GM19023 (cell line): Measurements from ENCODE around the gene UQCRQ.

Experiments used
- ATAC-seq: cut with Tn5 transposase; IDR thresholded peaks from one replicate; pipeline ENCODE4 v1.9.1; 2021; ENCODE audit warnings: mild to moderate bottlenecking, moderate library complexity; ENCODE audit not compliant: unreplicated experiment

Gene UQCRQ

DNA sequence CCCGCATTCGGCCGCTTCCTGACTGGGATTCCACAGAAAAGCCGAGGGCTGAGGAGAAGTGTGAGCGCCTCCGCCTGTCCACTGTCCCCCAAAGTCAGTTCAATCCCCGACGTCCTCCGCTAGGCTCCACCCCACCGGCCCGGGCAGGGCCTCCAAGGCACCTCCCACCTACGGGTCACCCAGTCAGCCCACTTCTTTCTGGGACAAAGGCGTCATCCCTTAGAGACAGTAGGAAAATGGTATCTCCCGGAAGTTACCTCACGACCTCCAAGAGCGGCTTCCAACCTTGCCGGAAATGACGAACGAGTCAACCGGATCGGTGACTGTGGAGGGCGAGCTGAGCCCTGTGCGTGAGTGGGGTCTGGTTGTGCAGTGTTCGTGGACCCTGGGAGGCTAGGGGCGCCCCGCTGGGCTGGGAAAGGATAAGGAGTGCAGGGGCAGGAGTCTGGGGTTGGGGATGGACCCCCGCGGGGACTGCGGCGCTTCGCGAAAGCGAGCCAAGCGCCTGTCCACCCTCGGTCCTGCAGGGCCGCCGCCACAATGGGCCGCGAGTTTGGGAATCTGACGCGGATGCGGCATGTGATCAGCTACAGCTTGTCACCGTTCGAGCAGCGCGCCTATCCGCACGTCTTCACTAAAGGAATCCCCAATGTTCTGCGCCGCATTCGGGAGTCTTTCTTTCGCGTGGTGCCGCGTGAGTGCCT, at the start of gene UQCRQ, which contains the start of gene GDF9:
Gene UQCRQ, plus strand, starts transcription at position 301 of the 704 bp plus-strand sequence. Its CDS starts 240 bp downstream, at position 541.
Gene GDF9, minus strand, starts transcription at position 128 of the 704 bp plus-strand sequence. CDS start 1,936 bp downstream, outside the sequence.
- ATAC-seq = peak; percentile 98

DNA sequence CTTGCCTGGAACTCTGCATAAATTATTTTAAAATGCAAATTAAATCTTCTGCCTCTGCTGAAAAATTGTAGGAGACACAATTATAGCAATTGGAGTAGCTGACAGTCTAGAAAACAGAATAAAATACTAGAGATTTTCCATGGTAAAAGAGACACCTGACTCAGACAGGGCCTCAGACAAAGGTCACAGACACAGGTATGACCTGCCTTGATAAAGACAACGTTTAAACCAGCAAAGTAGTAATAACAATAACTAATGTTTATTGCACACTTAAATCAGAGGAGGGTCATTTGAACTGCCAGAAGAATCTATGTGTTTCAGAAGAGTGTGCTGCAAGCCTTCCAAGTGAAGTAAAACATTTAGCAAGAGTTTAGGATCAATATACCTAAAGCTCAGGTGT, 49.4 kb upstream of the UQCRQ start:
- ATAC-seq = no peak

DNA sequence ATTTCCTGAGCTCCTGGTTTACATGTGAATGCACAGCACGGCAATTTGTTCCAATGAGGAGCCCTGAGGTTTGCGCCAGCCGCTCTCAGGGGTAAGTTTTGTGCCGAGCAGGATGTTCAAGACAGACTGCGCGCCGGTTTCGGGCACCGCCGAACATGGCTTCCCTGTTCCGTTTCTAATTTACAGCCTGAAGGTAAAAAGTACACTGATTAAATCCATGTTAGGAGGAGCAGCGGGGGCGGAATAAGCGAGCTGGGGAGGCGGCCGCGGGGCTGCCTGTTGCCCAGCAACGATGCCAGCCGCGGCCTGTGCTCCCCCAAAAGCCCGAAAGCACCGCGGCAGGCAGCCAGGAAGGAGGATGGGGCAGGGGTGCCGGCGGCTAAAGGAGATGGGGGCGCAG, 47.0 kb upstream of the UQCRQ start:
- ATAC-seq = no peak

DNA sequence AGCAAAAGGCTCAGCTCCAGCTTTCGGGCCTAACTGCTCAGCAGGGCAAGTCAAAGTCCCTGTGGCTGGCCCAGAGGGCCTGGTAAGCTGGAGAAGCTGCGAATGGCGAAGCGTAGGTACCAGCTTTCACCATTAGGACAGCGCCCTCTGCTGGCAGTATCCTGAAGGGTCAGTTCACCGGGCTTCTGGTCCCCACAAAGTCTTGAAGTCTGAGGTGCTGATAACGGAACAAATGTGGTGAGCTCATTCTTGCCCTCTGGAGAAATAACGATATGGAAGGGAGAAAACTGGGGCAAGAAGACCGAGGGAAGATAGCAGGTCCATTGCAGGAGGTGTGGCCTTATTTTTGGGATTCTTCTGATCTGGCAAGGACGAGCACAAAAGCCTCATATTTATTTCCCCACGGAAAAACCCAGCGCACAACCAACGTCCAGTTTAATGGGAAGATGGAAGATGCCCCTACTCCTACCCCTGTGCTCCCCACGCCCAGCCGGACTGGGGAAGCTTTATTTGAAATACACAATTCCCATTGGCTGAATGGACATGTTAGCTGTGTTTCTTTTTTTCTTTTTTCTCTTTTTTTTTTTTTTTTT, 46.2 kb upstream of the UQCRQ start:
- ATAC-seq = peak; percentile 80

DNA sequence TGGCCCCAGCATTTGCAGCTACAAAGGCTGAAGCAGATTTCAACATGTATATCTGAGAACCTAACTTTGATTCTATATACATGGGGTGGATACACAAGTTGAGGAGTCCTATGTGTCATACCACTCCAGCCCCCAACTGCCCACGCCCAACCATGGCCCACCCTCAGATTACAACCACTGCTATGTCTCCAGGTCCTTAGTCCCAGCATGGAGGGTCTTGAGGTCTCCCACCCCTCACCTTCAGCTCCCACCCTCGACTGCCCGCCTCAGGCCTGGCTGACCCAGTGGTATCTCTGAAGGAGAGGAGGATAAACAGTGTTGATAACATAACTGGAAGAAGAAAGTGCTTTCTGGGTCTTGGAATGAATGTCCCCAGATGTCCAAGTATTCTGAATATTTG, 45.1 kb upstream of the UQCRQ start:
- ATAC-seq = no peak

DNA sequence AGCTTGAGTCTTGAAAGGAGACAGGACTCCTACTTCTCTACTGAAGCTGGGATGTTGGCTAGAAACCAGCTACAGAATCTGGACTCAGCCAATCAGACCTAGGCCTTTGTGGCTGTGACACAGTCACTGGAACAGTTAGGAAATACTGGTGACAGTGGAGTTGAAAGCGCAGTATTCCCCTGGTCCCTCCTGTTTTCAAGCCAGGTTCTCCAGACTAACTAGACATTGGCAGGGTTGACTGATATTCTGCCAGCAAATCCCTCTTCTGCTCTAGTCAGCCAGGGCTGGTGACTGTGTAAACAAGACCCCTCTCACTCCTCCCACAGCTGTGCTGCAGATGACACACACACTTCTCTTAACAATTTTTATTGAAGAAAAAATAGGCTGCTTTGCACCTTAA, 44.7 kb upstream of the UQCRQ start:
- no peak for ATAC-seq

DNA sequence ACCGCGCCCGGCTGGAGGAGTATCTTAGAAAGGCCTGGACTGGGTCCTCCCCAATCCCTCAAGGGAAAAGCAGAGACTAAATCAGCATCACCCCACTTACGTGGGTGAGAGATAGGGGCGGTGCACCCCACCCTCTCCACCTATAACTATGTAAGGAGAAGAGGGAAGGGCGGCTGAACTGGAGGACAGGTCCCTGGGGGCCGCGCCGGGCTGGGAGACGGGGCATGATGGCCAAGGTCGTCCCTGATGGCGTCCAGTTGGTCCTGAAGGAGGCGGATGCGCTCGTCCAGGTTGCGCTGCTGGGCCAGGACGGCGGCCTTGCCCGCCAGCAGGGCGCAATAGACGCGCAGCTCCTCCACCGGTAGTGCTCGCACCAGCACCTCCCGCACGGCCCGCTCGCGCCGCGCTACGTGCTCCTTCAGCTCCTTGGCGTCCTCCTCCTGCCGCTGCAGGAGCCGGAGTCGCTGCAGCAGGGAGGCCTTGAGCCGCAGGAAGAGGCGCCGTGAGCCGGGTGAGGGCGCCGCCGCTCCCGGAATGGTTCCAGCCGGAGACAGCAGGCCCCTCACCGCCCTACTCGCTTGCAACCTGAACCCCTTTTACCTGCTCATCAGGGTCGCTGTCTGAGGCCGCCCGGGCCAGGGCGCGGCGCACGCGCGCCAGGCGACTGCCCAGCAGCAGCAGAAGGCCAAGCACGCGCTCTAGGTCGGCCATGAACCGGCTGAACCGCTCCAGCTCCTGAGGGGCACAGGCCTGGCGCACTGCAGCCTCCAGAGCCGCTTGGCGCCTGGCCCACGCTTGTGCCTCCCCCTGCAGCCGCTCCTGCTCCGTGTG, 43.6 kb upstream of the UQCRQ start:
- ATAC-seq = no peak

DNA sequence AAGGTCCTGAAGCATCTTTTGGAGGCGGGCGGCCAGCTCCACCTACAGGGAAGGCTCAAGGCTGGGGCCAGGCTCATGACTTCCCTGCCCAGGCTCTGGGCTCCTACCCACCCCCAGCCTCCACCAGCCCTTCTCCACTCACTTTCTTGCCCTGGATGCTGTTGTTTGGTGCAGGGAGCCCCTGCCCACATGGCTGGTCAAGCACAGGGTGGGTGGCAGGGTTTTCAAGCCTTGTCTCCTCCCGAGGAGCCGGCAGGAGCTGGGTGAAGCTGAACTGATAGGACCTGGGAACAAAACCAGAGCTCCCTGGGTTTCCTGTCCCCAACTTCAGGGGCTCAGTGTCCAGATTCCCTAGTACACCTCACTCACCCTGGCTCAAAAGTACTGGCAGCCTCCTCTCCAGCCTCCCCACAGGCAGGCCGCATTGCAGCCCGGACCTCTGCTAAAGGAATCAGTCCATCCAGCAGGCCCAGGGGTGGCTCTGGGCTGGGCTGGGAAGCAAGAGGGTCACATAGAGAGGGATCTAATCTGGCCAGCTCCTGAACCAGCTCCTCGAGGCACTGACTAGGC, 42.9 kb upstream of the UQCRQ start:
- no peak for ATAC-seq

DNA sequence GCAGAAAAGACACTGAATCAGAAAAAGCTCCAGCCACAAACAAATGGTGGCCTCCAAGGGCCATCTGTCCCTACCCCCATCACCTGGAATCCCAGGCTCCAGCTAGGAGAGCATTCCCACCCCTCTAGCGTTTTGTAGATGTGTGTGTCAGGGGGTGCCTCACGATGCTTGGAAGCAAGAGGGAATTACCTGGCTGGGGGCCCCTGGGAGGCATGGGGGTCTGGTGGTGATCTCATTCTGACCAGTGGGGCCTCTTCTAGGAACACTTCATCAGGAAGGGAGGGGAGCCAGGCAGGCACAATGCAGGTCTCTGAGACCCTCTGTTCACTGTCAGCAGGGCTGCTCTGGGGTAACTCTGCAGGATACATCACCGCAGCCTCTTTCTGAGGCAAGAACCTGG, 42.0 kb upstream of the UQCRQ start:
- ATAC-seq = no peak

DNA sequence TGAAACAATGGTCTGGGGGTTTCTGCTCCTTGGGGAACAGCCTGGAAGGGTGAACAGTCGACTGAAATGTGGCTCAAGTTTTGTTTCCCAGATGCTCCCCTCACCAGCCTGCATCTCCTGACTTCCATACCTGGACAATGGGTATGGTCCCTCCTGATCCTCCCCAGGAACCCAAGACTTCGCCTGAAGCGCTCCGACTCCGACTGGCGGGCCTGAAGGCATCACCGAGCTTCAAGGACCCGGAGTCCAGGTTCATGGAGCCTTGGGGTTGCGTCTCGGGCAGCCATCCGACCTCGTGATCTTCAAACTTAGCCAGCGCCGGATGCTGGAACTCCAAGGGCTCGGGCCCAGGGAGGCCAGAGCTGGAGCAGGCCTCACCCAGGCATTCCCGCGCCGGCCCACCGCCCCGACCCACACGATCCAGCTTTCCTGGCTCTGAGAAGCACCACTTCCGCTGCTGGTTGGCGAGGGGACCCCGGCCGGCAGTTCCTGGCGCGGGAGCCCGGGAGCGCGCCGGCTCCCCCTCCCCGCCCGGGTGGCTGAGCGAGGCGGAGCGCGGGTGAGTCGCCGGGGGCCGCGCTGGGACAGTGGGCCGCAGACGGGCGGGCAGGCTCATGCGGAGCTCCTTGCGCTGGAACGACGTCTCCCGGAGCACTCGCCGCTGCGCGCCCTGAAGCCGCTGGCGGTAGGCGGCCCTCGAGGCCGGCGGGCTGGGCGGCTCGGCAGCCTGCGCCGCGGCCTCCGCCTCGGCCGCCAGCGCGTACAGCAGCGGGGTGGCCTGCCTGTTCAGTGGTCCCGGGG, 41.2 kb upstream of the UQCRQ start:
- ATAC-seq = no peak

DNA sequence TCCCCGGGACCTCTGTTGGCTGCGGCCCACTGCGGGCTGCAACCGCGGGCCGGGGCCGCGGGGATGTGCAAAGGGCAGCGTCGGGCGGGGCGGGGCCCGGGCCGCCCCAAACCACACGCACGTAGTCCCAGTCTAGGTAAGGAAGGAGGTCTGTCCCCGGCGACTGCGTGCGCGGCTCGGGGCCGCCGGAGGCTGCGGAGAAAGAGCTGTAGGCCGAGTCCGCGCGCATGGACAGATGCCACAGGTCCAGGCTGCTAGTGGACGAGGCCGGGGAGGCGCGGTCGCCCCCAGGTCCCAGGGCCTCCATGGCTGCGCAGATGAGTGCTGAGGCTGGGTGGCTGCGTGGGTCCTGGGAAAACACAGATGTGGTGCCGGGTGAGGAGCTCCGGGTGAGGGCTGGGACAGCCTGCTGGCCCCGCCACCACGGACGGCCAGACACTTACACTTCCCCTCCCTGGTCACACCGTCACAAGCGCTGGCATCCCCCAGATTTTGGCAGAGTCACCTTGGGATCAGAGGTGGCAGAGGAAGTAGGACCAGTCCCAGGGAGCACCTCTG, 40.5 kb upstream of the UQCRQ start:
- ATAC-seq = no peak

DNA sequence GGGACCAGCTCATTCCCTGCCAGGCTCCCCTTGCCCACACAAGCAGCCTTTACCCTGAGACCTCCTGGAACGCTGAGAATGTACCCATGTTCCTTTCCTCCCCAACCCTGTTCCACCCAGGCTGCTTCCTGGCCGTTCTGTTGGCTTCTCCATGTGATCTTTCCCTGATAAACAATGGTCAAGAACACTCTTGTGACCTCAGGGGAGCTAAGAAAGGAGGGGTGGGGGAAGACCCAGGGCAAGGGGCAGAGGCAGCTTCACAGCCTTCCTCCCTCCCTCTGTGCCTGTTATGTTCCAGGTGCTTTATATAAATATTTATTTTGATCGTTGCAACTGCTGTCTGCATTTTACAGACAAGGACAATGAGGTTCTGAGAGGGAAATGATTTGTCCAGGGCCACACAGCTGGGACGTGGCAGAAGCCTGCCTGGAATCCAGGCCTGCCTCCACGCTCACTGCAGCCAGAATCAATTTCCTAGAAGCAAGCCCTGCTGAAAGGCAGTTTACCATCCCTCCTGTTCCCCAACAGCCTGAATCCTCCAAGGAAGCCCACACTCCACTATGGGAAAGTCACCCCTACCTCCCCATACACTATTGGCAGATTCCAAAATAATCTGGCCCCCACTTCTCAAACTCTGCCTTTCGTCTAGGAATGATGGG, 39.9 kb upstream of the UQCRQ start:
- no peak for ATAC-seq

DNA sequence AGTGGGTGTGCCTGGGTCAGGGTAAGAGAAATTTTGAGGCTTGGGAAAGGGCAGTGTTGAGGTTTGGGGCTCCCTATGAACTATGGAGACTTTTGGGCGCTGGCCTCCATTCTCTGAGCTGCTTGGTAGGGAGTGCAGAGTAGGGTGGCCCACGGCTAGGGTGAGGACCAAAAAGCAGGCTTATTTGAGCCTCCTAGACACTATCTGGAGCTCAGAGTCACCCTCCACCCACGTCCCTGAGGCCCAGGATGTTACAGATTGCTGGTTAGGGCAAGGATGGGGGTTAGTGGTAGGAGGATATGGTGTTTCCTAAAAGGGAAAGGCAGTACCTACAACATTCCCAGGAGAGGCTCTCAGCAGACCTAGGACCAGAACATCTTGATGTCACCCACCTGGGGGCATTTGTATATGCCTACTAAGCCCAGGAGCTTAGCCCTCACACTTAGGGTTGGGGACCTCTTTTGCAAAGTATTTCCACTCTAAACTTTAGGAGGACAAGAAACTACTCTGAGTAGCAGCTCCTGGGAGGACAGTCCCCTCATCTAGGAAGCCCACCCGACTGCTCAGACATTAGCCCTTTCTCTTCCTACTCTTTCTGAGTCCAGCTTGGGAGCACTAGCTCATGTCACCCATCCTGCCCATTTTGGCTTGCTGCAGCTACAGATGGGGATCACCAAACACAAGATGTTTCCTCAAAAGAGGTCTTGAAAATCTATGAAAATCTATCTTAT, 38.3 kb upstream of the UQCRQ start:
- no peak for ATAC-seq

DNA sequence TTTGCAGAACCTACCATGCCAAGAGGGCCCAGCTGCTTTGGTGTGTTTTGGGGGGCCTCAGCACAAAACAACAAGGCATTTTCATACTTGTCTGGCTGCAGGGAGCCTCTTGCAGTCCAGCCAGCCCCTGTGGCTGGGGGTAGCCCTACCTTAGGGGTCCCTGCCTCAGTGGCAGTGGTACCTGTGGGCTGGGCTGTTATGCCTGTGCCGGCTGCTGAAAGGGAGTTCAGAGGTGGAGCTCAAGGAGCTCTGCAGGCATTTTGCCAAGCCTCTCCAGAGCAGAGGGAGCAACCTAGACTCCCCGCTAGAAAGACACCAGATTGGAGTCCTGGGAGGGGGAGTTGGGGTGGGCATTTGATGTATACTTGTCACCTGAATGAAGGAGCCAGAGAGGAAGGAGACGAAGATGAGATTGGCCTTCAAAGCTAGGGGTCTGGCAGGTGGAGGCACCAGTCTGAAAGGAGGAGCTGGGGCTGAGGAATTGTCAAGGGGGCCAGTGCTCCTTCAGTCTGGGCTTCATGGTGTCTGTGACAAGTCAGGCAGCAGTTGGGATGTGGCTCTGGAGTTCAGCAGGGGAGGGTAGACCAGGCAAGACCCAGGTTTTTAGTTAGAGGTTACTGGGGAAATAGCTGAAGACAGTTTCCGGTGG, 37.5 kb upstream of the UQCRQ start:
- no peak for ATAC-seq

DNA sequence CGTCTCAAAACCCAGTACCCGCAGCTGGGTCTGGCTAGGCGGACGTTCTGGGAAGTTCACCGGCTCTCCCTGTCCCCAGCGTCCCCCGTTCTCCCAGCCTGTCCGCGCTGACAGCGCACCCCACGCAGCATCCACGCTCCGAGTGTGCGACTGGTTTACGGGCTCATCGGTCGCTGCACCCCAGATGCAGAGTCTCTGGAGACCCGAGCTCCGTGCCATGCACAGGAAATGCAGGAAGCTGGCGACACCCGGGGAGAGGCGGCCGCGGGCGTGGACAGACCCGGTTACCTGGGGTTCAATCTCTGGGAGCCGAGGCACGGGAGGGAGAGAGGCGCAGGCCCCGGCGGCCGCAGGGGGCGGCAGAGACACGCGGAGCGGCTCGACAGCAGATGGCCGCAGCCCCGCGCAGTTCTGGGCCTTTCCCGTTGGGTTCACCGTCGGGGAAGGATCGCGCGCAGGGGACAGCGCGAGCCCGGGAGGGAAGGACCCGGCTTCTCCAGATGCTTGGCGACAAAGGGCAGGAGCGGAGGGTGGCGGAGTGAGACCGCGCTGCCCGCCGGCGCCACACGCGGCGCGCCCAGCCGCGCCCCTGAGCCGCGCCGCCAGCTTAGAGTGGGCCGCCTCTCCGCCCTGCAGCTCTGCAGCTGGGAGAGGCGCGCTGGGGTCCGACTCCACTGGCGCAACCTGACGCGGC, 36.6 kb upstream of the UQCRQ start:
- peak; percentile 81 for ATAC-seq

DNA sequence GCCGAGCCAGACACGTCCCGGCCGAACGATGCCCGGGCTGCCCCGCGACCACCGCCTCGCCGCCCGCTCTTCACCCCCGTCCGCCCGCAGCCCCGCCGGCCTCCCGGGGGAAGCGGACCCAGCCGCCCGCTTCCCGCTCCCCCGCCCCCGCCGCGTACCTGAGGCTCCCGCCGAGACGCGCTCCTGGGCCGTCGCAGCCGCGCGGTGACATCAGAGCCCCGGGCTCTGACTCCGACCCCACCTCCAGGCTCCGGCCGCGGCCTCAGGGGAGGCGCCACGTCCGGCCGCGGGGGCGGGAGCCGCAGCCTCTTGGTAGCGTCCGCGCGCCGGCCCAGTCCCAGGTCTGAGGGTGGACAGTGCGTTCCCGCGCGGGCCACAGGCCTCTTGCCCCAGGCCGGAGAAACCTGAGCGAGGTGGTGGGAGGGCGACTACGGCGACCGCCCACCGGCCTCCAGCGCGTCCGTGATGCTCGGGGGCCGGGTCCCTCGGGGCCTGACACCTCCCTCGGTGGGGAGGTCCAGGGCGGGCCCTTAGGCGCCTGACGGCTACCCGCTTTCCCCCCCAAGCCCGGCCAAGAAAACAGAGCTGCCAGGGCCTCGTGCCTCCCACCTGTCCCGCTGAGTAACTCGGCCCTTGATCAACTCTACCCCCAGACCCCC, 35.9 kb upstream of the UQCRQ start, which contains the start of gene SHROOM1:
Gene SHROOM1, minus strand, starts transcription at position 212 of the 659 bp plus-strand sequence. CDS start 4,507 bp downstream, outside the sequence.
- peak; percentile 72 for ATAC-seq

DNA sequence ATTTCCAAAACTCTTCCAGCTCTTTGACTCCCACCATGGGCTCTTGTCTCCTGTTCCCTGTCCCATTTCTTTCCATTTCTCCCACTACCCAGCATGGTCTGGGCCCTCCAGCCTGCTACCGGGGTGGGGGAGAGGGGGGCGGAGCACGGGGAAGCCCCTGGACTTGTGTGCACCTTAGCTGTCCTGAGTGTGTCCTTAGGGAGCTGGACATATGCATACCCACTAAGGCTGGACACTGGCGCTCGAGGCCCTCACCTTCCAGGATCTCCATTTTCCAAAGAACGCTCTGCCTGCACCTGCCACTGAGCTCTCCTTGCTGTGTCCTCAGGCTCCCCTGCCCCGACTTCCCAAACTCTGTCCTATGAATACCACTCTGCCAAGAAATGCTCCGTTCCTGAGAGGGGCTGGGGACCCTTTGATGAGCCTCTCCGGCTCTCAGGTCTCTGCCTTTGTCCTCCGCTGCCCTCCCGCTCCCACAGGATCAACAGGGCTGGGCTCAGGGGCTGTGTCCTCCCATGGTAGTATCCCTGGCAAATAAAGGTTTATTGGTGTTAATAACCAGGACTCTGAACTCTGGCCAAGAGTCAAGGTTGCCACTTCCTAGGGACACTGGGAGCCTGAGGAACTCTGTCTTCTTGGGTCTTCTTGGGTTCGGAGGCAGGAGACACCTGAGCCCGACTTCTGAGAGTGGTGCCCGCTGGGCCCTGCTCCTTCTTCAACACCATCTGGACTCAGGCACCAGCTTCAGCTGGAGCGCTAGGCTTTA, 35.2 kb upstream of the UQCRQ start:
- ATAC-seq = no peak
